Parathyroid adenoma (tissue), 2 donors: ENCODE results near the gene SLC31A1.

Experiments
- H2AFZ ChIP-seq: fragments of 300-600 bp; sonication (generic); one replicate; pipeline ENCODE4 v1.7.0; 2017; ENCODE audit warnings: antibody characterized with exemption, mild to moderate bottlenecking
- H3K27ac ChIP-seq: fragments of 300-600 bp; sonication (generic); one replicate; pipeline ENCODE4 v1.7.0; 2017
- H3K27me3 ChIP-seq: fragments of 300-600 bp; sonication (generic); one replicate; pipeline ENCODE4 v1.7.0; 2017; ENCODE audit warnings: low read length; ENCODE audit not compliant: control insufficient read depth, insufficient read depth
- H3K36me3 ChIP-seq: fragments of 300-600 bp; sonication (generic); one replicate; pipeline ENCODE4 v1.7.0; 2017; ENCODE audit warnings: low read length; ENCODE audit not compliant: control insufficient read depth, insufficient read depth
- H3K4me1 ChIP-seq: fragments of 300-600 bp; sonication (generic); one replicate; pipeline ENCODE4 v1.7.0; 2017; ENCODE audit warnings: control low read depth
- H3K4me2 ChIP-seq: fragments of 300-600 bp; sonication (generic); one replicate; pipeline ENCODE4 v1.7.0; 2017; ENCODE audit warnings: low read length
- H3K4me3 ChIP-seq: fragments of 300-600 bp; sonication (generic); one replicate; pipeline ENCODE4 v1.7.0; 2017; ENCODE audit warnings: low read depth, low read length
- H3K79me2 ChIP-seq: fragments of 300-600 bp; sonication (generic); one replicate; pipeline ENCODE4 v1.7.0; 2017; ENCODE audit warnings: control low read depth
- H3K9ac ChIP-seq: fragments of 300-600 bp; sonication (generic); one replicate; pipeline ENCODE4 v1.7.0; 2017; ENCODE audit warnings: mild to moderate bottlenecking
- H3K9me3 ChIP-seq: fragments of 300-600 bp; sonication (generic); one replicate; pipeline ENCODE4 v1.7.0; 2017; ENCODE audit warnings: low read length; ENCODE audit not compliant: control insufficient read depth
- CTCF ChIP-seq: fragments of 300-600 bp; sonication (generic); IDR thresholded peaks from one replicate; pipeline ENCODE4 v1.7.0; 2017; ENCODE audit warnings: antibody characterized with exemption, mild to moderate bottlenecking
- donor health status: primary hyperparathyroidism.

Gene SLC31A1

GRCh38 chr9:113261917-113262671 is 40.8 kb downstream of the SLC31A1 start:
- no peak overlapping the region for H2AFZ ChIP-seq
- no peaks in the 10 kb centered on the region for H3K4me1 ChIP-seq
- H3K4me3 ChIP-seq: no peak overlapping the region
- no peaks in the 10 kb centered on the region for H3K36me3 ChIP-seq
- no peaks in the 10 kb centered on the region for H3K79me2 ChIP-seq
- no peak overlapping the region for H3K27ac ChIP-seq
- TF ChIP-seq CTCF: no peak
- H3K27me3 ChIP-seq: no peaks in the 10 kb centered on the region
- no peaks in the 10 kb centered on the region for H3K9me3 ChIP-seq
- no peak overlapping the region for H3K9ac ChIP-seq
- H3K4me2 ChIP-seq: no peak overlapping the region

DNA sequence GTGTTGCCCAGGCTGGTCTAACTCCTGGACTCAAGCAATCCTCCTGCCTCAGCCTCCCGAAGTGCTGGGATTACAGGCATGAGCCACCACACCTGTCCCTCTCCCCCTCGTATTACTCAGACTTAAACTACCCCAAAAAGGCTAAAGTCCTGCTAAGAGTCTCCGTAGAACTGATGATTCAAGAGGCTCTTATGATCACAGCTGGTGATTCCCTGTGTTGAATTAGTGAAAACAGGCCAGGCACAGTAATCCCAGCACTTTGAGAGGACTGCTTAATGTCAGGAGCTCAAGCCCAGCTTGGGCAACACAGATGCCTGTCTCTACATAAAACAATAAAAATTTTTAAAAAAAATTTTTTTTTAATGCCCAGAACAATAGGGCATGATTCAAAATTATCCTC is 44.8 kb downstream of the SLC31A1 start:
- Histone ChIP-seq H3K9ac (no peak overlapping the region), H3K4me1 (no peaks in the 10 kb centered on the region), H2AFZ (no peak overlapping the region), H3K79me2 (peaks cover 2% of the 10 kb centered on the region), H3K4me3 (no peak overlapping the region), H3K27ac (no peak overlapping the region), H3K4me2 (no peak overlapping the region), H3K36me3 (no peaks in the 10 kb centered on the region), H3K27me3 (no peaks in the 10 kb centered on the region), H3K9me3 (no peaks in the 10 kb centered on the region)
- no peak for TF ChIP-seq CTCF

GRCh38 chr9:113267911-113268566 is 46.7 kb downstream of the SLC31A1 start:
- Histone ChIP-seq H3K27me3 (no peaks in the 10 kb centered on the region), H3K36me3 (no peaks in the 10 kb centered on the region), H3K4me3 (no peak overlapping the region), H3K9ac (no peak overlapping the region), H3K4me1 (no peaks in the 10 kb centered on the region), H3K9me3 (no peaks in the 10 kb centered on the region), H3K4me2 (no peak overlapping the region), H3K79me2 (peaks cover 6% of the 10 kb centered on the region), H3K27ac (no peak overlapping the region), H2AFZ (no peak overlapping the region)
- TF ChIP-seq CTCF: no peak

- Histone ChIP-seq H3K9me3 (no peaks in the 10 kb centered on the region), H3K9ac (no peak overlapping the region), H3K36me3 (no peaks in the 10 kb centered on the region), H3K27ac (no peak overlapping the region), H3K4me3 (no peak overlapping the region), H3K4me1 (no peaks in the 10 kb centered on the region), H3K4me2 (no peak overlapping the region), H3K79me2 (peaks cover 6% of the 10 kb centered on the region), H3K27me3 (no peaks in the 10 kb centered on the region), H2AFZ (no peak overlapping the region)
- no peak for TF ChIP-seq CTCF
These were observed 48.0 kb downstream of the SLC31A1 start for GRCh38 chr9:113269355-113269754.
